ENCODE measurements around the gene C17orf50.

The C17orf50 gene

DNA sequence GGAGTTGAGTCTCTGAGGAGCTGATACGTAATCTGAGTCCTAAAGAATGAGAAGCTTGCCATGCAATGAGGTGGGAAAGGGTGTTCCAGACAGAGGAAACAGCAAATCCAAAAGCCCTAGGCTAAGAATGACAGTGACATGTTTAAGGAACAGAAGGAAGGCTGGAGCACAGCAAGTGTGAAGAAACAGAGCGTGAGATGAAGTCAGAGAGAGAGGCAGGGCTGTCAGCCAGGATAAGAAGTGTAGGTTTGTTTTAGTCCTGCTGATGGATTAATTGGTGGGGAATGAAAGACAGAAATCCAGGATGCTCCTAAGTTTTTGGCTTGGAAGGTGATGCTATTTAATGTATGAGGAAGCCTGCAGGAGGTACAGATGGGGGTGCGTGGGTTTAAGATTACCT lies 20.3 kb downstream of the C17orf50 start:
- peak in 7 of 56 donors; percentile 12 to 40 (median 26) for DNase-seq

- no peak for DNase-seq
Observed at GRCh38 chr17:35784895-35785294, 24.2 kb downstream of the C17orf50 start.

- DNase-seq = no peak
Observed at GRCh38 chr17:35786941-35787432, 26.3 kb downstream of the C17orf50 start.

- DNase-seq = peak in 6 of 56 donors; percentile 11 to 47 (median 24)
Observed at GRCh38 chr17:35788477-35789368, 28.0 kb downstream of the C17orf50 start.

DNA sequence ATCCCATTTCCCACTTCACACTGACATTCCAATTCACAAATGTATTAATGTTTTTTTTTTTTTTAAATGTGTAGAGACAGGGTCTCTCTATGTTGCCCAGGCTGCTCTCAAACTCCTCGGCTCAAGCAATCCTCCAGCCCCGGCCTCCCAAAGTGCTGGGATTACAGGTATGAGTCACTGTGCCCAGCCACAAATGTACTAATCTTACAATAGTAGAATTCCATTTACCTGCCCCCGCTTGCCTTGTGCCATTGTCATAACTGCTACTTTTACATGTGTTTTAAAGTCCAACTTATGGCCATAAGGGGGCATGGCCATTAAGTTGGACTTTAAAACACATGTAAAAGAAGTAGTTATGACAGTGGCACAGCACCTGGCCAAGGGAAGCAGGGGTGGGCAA lies 30.2 kb downstream of the C17orf50 start:
- no peak for DNase-seq

DNA sequence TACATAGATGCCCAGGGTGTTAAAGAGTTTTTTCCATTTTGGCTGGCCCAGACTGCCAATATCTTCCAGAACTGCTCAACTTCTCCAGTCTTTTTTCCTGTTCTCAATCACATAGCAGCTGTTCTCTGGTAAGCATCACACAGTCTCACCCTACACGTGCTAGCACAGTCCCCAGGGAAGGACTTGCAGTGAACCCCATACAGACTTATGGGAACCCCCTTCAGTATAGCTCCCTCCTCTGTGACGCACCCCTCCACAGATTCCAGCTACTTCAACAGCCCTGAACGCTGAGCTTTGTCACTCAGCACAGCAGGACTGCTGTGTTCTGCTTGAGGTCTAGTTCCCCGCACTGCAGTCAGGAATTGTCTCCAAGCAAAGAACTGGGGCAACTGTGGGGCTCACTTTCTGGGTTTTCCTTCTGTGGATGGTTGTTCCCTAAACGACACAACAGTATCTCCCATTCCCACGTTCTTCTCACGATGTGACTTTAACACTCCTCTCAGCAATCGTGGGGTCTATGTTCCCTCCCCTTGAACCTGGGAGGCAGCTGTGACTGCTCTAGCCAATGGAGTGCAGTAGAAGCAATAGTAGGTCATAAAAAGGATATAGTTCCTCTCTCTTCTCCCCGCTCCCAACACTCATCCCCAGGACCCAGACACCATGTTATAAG lies 31.1 kb downstream of the C17orf50 start:
- no peak for DNase-seq

DNA sequence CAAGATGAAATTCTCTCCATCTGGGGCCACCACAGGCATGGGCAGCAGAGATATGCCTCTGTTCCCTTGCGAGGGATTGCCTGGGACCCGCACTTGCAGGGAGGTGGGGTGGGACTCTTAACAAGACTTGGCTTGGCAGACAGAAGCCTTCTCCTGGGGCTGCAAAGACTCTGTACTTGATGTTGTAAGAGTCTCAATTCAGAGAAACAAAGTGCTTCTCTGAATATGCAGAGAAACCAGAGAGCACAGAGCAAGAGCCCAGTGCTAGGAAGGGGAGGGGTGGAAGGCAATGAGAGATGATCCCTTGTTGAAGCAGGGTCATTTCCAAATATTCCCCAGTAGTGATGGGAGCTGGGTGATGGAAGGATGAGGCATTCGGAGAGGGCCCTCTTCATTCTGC lies 32.6 kb downstream of the C17orf50 start:
- DNase-seq = peak in 8 of 56 donors; percentile 16 to 39 (median 32)

GRCh38 chr17:35795007-35795870 lies 34.6 kb downstream of the C17orf50 start, which contains the start of gene MMP28:
TSS of gene MMP28 (minus strand) at chr17:35795641. CDS start at chr17:35795377, 264 bp downstream.
- DNase-seq = peak in 3 of 56 donors; percentile 36 to 61 (median 47)

- DNase-seq = no peak
Observed at GRCh38 chr17:35795871-35796265, 35.2 kb downstream of the C17orf50 start.

- DNase-seq = no peak
Observed at GRCh38 chr17:35796942-35797341, 36.3 kb downstream of the C17orf50 start.

DNA sequence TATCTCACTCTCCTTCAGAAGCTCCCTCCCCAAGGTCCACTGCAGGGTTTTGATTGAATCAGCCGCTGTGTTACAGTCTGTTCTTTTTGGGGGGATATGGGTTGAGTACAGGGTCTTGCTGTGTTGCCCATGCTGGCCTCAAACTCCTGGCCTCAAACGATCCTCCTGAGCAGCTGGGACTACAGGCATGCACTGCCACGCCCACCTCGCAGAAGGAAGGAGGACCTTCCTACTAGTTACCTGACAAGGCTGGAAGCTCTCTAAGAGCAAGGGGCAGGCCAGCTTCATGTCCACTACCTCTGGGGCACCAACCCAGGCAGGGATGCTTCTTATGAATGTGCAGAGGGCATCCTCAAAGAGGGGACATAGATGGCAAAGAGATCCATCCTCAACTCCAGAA lies 36.7 kb downstream of the C17orf50 start:
- no peak for DNase-seq

GRCh38 chr17:35797918-35798317 lies 37.2 kb downstream of the C17orf50 start:
- DNase-seq = no peak

GRCh38 chr17:35799942-35800341 lies 39.3 kb downstream of the C17orf50 start:
- DNase-seq = peak in 34 of 56 donors; percentile 19 to 77 (median 40)

DNA sequence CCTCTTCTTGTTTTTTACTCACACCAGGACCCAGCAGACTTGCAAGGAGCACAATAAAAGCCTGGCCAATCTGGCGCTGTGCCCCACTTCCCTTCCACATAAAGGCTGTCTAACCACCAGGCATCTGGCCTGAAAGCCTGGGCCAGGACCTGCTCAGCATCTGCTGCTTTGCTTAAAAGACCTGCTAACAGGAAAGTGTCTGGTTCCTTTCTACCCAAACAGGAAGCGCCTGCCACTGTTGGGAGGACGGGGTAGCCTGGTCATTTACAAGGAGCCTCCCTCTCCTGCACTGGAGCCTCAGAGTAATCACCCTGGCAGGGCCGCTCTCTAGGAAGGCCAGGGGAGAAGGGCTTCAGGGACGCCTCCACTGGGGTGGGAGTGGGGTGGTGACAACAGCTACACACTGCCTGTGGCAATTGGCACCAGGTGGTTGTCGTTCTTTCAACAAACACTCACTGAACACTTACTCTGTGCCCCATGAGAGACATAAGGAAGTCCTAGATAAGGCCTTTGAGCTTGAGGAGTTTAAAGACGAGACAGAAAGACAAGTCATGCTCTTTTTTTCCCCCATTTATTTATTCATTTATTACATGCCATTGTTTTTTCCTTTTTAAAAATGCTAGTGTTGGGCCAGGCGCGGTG lies 41.0 kb downstream of the C17orf50 start:
- peak in 35 of 56 donors; percentile 13 to 83 (median 49) for DNase-seq

DNA sequence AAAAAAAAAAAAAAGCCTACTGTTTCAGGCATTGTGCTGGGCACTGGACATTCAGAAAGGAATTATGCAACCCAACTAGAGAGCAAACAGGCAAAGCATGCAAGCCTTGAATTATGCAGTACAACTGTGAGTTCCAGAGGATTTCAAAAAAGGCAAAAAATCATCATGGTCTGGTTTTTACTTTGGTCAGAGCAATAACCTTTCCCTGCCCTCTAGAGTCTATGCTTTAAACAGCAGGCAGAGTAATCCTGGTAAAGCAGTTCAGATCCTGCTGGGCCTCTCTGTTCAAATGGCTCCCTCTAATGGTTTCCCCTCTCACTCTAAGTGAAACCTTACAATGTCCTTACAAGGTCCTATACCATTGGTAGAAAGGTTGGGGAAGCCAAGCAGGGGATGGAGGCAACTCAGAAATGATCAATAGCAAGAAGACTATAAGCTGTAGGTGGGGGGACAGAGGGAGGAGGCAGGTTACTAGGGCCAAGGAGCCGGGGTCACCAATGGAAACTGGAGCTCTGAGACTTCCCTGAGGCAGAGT lies 44.0 kb downstream of the C17orf50 start:
- DNase-seq = peak in 21 of 56 donors; percentile 13 to 77 (median 31)

GRCh38 chr17:35807371-35808144 lies 46.9 kb downstream of the C17orf50 start:
- DNase-seq = no peak

GRCh38 chr17:35808240-35808961 lies 47.7 kb downstream of the C17orf50 start:
- DNase-seq = no peak

GRCh38 chr17:35808962-35809854 lies 48.5 kb downstream of the C17orf50 start, which contains the start of gene TAF15:
TSS of gene TAF15 (plus strand) at chr17:35809484. CDS start at chr17:35809570, 86 bp downstream.
- peak; percentile 68 to 98 (median 94) for DNase-seq
